H9 (cell line): ENCODE measurements around the gene SSPN. TPM values are rescaled to one million over a fixed set of nuclear protein-coding genes. Genes with fewer than 3 reads are reported as not detected.

Source experiments
- DNase-seq: peaks from one replicate; pipeline ENCODE4 v3.0.0-alpha.2; 2017
- H2AFZ ChIP-seq: one replicate; pipeline ENCODE4 v1.6.1; 2013; ENCODE audit warnings: mild to moderate bottlenecking, low read length, control low read depth, moderate library complexity
- H2AK5ac ChIP-seq: 2 replicates; pipeline ENCODE4 v1.6.1; 2013; ENCODE audit warnings: low read length, control low read depth, mixed read lengths; ENCODE audit not compliant: insufficient read length
- H2BK120ac ChIP-seq: one replicate; pipeline ENCODE4 v1.6.1; 2013; ENCODE audit warnings: low read depth, mild to moderate bottlenecking, low read length, control low read depth, inconsistent platforms; ENCODE audit not compliant: poor library complexity, severe bottlenecking
- H2BK12ac ChIP-seq: 2 replicates; pipeline ENCODE4 v1.6.1; 2013; ENCODE audit warnings: low read length, control low read depth, mixed read lengths, low read depth; ENCODE audit not compliant: insufficient read length
- H2BK15ac ChIP-seq: 2 replicates; pipeline ENCODE4 v1.6.1; 2013; ENCODE audit warnings: low read depth, low read length, control low read depth
- H2BK20ac ChIP-seq: one replicate; pipeline ENCODE4 v1.6.1; 2013; ENCODE audit warnings: low read depth, mild to moderate bottlenecking, low read length, control low read depth, inconsistent platforms; ENCODE audit not compliant: poor library complexity, severe bottlenecking
- H2BK5ac ChIP-seq: 2 replicates; pipeline ENCODE4 v1.6.1; 2013; ENCODE audit warnings: low read length, control low read depth, mixed read lengths; ENCODE audit not compliant: insufficient read length
- H3K14ac ChIP-seq: 2 replicates; pipeline ENCODE4 v1.6.1; 2013; ENCODE audit warnings: low read length, control low read depth; ENCODE audit not compliant: insufficient read depth
- H3K18ac ChIP-seq: 2 replicates; pipeline ENCODE4 v1.6.1; 2013; ENCODE audit warnings: low read depth, mild to moderate bottlenecking, mixed read lengths, low read length, control low read depth; ENCODE audit not compliant: insufficient read length
- H3K23ac ChIP-seq: 2 replicates; pipeline ENCODE4 v1.6.1; 2013; ENCODE audit warnings: low read length, control low read depth, mixed read lengths, low read depth; ENCODE audit not compliant: insufficient read length
- H3K23me2 ChIP-seq: 2 replicates; pipeline ENCODE4 v1.6.1; 2013; ENCODE audit warnings: low read depth, mild to moderate bottlenecking, mixed read lengths, low read length, control low read depth; ENCODE audit not compliant: insufficient read length, poor library complexity, severe bottlenecking
- H3K27ac ChIP-seq: 2 replicates; pipeline ENCODE4 v1.5.1; 2013; ENCODE audit warnings: low read length, control low read depth, mixed read lengths, low read depth; ENCODE audit not compliant: insufficient read length
- H3K27me3 ChIP-seq: 2 replicates; pipeline ENCODE4 v1.6.1; 2013; ENCODE audit warnings: low read length, control low read depth, inconsistent platforms; ENCODE audit not compliant: insufficient read depth
- H3K4ac ChIP-seq: 2 replicates; pipeline ENCODE4 v1.6.1; 2013; ENCODE audit warnings: low read depth, mild to moderate bottlenecking, control low read depth, inconsistent platforms, low read length, moderate library complexity
- H3K4me1 ChIP-seq: 2 replicates; pipeline ENCODE4 v1.6.1; 2013; ENCODE audit warnings: low read length, control low read depth, inconsistent platforms; ENCODE audit not compliant: insufficient read depth
- H3K4me2 ChIP-seq: 2 replicates; pipeline ENCODE4 v1.6.1; 2013; ENCODE audit warnings: low read length, control low read depth, mixed read lengths; ENCODE audit not compliant: insufficient read length, insufficient read depth
- H3K56ac ChIP-seq: 2 replicates; pipeline ENCODE4 v1.6.1; 2013; ENCODE audit warnings: low read depth, mild to moderate bottlenecking, mixed read lengths, low read length, control low read depth; ENCODE audit not compliant: insufficient read length
- H3K79me1 ChIP-seq: 2 replicates; pipeline ENCODE4 v1.6.1; 2013; ENCODE audit warnings: low read depth, mild to moderate bottlenecking, moderate library complexity, low read length, control low read depth, inconsistent platforms; ENCODE audit not compliant: insufficient read depth, poor library complexity, severe bottlenecking
- H3K79me2 ChIP-seq: 2 replicates; pipeline ENCODE4 v1.6.1; 2013; ENCODE audit warnings: low read length, control low read depth, inconsistent platforms; ENCODE audit not compliant: insufficient read depth
- H3K9ac ChIP-seq: 2 replicates; pipeline ENCODE4 v1.6.1; 2013; ENCODE audit warnings: low read length, control low read depth, mixed read lengths; ENCODE audit not compliant: insufficient read length; ENCODE audit errors: extremely low read depth
- H3K9me3 ChIP-seq: one replicate; pipeline ENCODE4 v1.6.1; 2013; ENCODE audit warnings: low read depth, low read length, inconsistent platforms; ENCODE audit not compliant: control insufficient read depth
- H3T11ph ChIP-seq: one replicate; pipeline ENCODE4 v1.6.1; 2013; ENCODE audit warnings: mild to moderate bottlenecking, low read length, control low read depth, inconsistent platforms
- H4K20me1 ChIP-seq: one replicate; pipeline ENCODE4 v1.6.1; 2013; ENCODE audit not compliant: control insufficient read depth, insufficient read length, insufficient read depth
- H4K5ac ChIP-seq: 2 replicates; pipeline ENCODE4 v1.6.1; 2013; ENCODE audit warnings: low read depth, mild to moderate bottlenecking, mixed read lengths, low read length, control low read depth; ENCODE audit not compliant: insufficient read length
- H4K8ac ChIP-seq: replicated peaks from 2 replicates; pipeline ENCODE4 v1.6.1; 2013; ENCODE audit warnings: low read length, control low read depth, mixed read lengths, low read depth; ENCODE audit not compliant: insufficient read length
- H4K91ac ChIP-seq: 2 replicates; pipeline ENCODE4 v1.6.1; 2013; ENCODE audit warnings: low read depth, mild to moderate bottlenecking, moderate library complexity, mixed read lengths, low read length, control low read depth; ENCODE audit not compliant: insufficient read length
- H3K27ac Mint-ChIP-seq, 3 experiments: 2 replicates in 2 of 3; 3 replicates in 1 of 3; pipeline ENCODE4 v1.8.0; 2020 to 2021; ENCODE audit warnings: mixed read lengths in 3 of 3, mild to moderate bottlenecking in 1 of 3, moderate library complexity in 1 of 3
- H3K27me3 Mint-ChIP-seq: 2 replicates; pipeline ENCODE4 v1.8.0; 2021; ENCODE audit warnings: low read depth, mild to moderate bottlenecking, moderate library complexity, mixed read lengths
- H3K36me3 Mint-ChIP-seq, 3 experiments: 2 replicates in 2 of 3; 3 replicates in 1 of 3; pipeline ENCODE4 v1.8.0; 2020 to 2021; ENCODE audit warnings: low read depth in 3 of 3, mixed read lengths in 3 of 3; ENCODE audit not compliant: insufficient read depth in 1 of 3
- H3K4me1 Mint-ChIP-seq, 2 experiments: 2 replicates each; pipeline ENCODE4 v1.8.0; 2020; ENCODE audit warnings: mixed read lengths in 2 of 2
- H3K4me3 Mint-ChIP-seq, 2 experiments: 2 replicates in 1 of 2; 3 replicates in 1 of 2; pipeline ENCODE4 v1.8.0; 2020 to 2021; ENCODE audit warnings: mild to moderate bottlenecking in 2 of 2, mixed read lengths in 2 of 2, moderate library complexity in 1 of 2
- H3K9me3 Mint-ChIP-seq, 2 experiments: 2 replicates in 1 of 2; 3 replicates in 1 of 2; pipeline ENCODE4 v1.8.0; 2020; ENCODE audit warnings: mild to moderate bottlenecking in 2 of 2, mixed read lengths in 2 of 2, moderate library complexity in 1 of 2
- total RNA-seq: library from RNA; stranded (reverse); gene quantifications from 2 replicates; pipeline ENCODE4 v1.2.1, GENCODE V29; 2021
- TF ChIP-seq, protein P1 (sequence below): fragments of 200-600 bp; sonication (generic); conservative IDR thresholded peaks from 3 replicates; pipeline ENCODE4 v1.8.0; 2021; ENCODE audit warnings: antibody characterized with exemption, mild to moderate bottlenecking

The SSPN gene
- total RNA-seq, 1 experiment from 2014 or later = 0.81 TPM

GRCh38 chr12:26279091-26279490 is 83.7 kb downstream of the SSPN start:
- Mint-ChIP-seq H3K4me3 (no peak overlapping the region), H3K9me3 (no peaks in the 10 kb centered on the region), H3K27me3 (no peaks in the 10 kb centered on the region), H3K4me1 (peaks cover 15 to 20% of the 10 kb centered on the region in 2 experiments), H3K27ac (no peak overlapping the region), H3K36me3 (no peaks in the 10 kb centered on the region)
- Histone ChIP-seq H3K79me1 (no peaks in the 10 kb centered on the region), H3K4ac (no peak overlapping the region), H4K5ac (no peak overlapping the region), H3K56ac (no peak overlapping the region), H3K18ac (no peak overlapping the region), H3K9ac (no peak overlapping the region), H3K23me2 (no peaks in the 10 kb centered on the region), H4K8ac (no peak overlapping the region), H3K27me3 (no peaks in the 10 kb centered on the region), H3K23ac (no peak overlapping the region), H3K4me2 (no peak overlapping the region), H3K79me2 (no peaks in the 10 kb centered on the region), H2BK12ac (no peak overlapping the region), H2BK20ac (no peak overlapping the region), H4K20me1 (no peaks in the 10 kb centered on the region), H3T11ph (no peak overlapping the region), H2BK120ac (no peak overlapping the region), H2BK5ac (no peak overlapping the region), H3K27ac (no peak overlapping the region), H3K4me1 (no peaks in the 10 kb centered on the region; the same call in 1 of the 2 replicates), H2AFZ (no peak overlapping the region), H2AK5ac (no peak overlapping the region), H3K14ac (no peak overlapping the region), H4K91ac (no peak overlapping the region), H2BK15ac (no peak overlapping the region), H3K9me3 (no peaks in the 10 kb centered on the region)
- no peak for DNase-seq
- TF ChIP-seq, protein P1, sequence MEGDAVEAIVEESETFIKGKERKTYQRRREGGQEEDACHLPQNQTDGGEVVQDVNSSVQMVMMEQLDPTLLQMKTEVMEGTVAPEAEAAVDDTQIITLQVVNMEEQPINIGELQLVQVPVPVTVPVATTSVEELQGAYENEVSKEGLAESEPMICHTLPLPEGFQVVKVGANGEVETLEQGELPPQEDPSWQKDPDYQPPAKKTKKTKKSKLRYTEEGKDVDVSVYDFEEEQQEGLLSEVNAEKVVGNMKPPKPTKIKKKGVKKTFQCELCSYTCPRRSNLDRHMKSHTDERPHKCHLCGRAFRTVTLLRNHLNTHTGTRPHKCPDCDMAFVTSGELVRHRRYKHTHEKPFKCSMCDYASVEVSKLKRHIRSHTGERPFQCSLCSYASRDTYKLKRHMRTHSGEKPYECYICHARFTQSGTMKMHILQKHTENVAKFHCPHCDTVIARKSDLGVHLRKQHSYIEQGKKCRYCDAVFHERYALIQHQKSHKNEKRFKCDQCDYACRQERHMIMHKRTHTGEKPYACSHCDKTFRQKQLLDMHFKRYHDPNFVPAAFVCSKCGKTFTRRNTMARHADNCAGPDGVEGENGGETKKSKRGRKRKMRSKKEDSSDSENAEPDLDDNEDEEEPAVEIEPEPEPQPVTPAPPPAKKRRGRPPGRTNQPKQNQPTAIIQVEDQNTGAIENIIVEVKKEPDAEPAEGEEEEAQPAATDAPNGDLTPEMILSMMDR = no peak
